Psoas muscle (tissue), 8 donors: ENCODE results near the gene LRP1B. TPM values are rescaled to one million over a fixed set of nuclear protein-coding genes. Genes with fewer than 3 reads are reported as not detected.

Source experiments
- ATAC-seq, 4 donors: fragments of 200-7000 bp; cut with Tn5 transposase; one replicate each; pipeline ENCODE4 v1.9.1; 2020; ENCODE audit warnings: moderate library complexity in 3 of 4, mild to moderate bottlenecking in 2 of 4
- DNase-seq, 2 donors: peaks; one replicate each; pipeline ENCODE4 v3.0.0-alpha.2; 2020
- H3K27ac ChIP-seq: fragments of 200-600 bp; one replicate; pipeline ENCODE4 v1.8.0; 2022
- H3K27me3 ChIP-seq, 3 donors: fragments of 200-600 bp in 1 of 3; one replicate each; pipeline versions ENCODE4 v1.6.1 to v1.8.0; 2013 to 2022; ENCODE audit warnings: low read length in 2 of 3, mild to moderate bottlenecking in 2 of 3, moderate library complexity in 1 of 3; ENCODE audit not compliant: insufficient read depth in 3 of 3
- H3K36me3 ChIP-seq, 2 donors: fragments of 200-600 bp in 1 of 2; one replicate each; pipeline versions ENCODE4 v1.6.1 to v1.8.0; 2013 to 2022; ENCODE audit warnings: low read depth in 1 of 2, mild to moderate bottlenecking in 1 of 2, moderate library complexity in 1 of 2; ENCODE audit not compliant: insufficient read depth in 1 of 2
- H3K4me1 ChIP-seq: fragments of 200-600 bp; one replicate; pipeline ENCODE4 v1.8.0; 2022
- H3K4me3 ChIP-seq: fragments of 200-600 bp; one replicate; pipeline ENCODE4 v1.8.0; 2022; ENCODE audit warnings: mild to moderate bottlenecking
- H3K9me3 ChIP-seq: fragments of 200-600 bp; one replicate; pipeline ENCODE4 v1.8.0; 2022
- CTCF ChIP-seq: fragments of 200-600 bp; IDR thresholded peaks from one replicate; pipeline ENCODE4 v1.8.0; 2022; ENCODE audit warnings: antibody characterized with exemption
- WGBS, 3 donors: extraction: QIAGEN DNeasy Blood & Tissue Kit; methylation state at CpG; one replicate each; pipeline versions ENCODE4 v1.1.6 to v1.1.7; 2013; 5-methylcytosine and 5-hydroxymethylcytosine counted together
- intact Hi-C, 2 donors: fragments of 100-400 bp; cut with DNase I; formaldehyde crosslinking; loops; one replicate each; pipeline versions ENCODE4 v1.11.0 to v1.14.2; 2022
- polyA plus RNA-seq, 3 donors: library from polyadenylated mRNA; stranded (reverse); fragments of 200-250 nt; gene quantifications; one replicate each; pipeline ENCODE4 v1.2.3, GENCODE V29; 2013
- total RNA-seq, 4 donors: library from RNA; stranded (reverse); fragmentation: NEBNext Ultra II Directional in 2 of 4; extraction: Animal tissue kit (Norgen Biotek cat#: 25700) in 2 of 4; gene quantifications; one replicate each; pipeline versions ENCODE4 v1.2.1 to v1.2.4, GENCODE V29; 2021 to 2023
- donor health status: healthy with polysubstance abuse.
- donor health status: DM: no; HTN: no; CAD: no; lungs with moderate emphysema.
- donor health status: Bipolar disorder and iron deficiency.
- donor health status: healthy.
- donor health status: DM: yes; HTN: yes; CAD: no.
- donor health status: DM: no; HTN: no; CAD: no.
- donor health status: DM: no; HTN: no; CAD: no.
- donor health status: DM: yes; HTN: yes; CAD: no.

Gene LRP1B
- total and polyA plus RNA-seq, 7 donors = 0.33 to 3.3 (median 0.95) TPM

- no peaks in the 10 kb centered on the region for H3K27me3 ChIP-seq
- H3K4me1 ChIP-seq = no peaks in the 10 kb centered on the region
- DNase-seq (no peak), ATAC-seq (no peak)
- no peaks in the 10 kb centered on the region for H3K9me3 ChIP-seq
- no peaks in the 10 kb centered on the region for H3K36me3 ChIP-seq
- 34 to 44% (median 41%) methylated on average over 3 of the region's 3 CpGs for WGBS, 3 donors
- no peak for TF ChIP-seq CTCF
- intact Hi-C loops = no loop called here
- H3K4me3 ChIP-seq = no peak overlapping the region
- no peak overlapping the region for H3K27ac ChIP-seq
These were observed 93.1 kb downstream of the LRP1B start for GRCh38 chr2:142037744-142038143.

- Histone ChIP-seq H3K36me3 (no peaks in the 10 kb centered on the region), H3K4me1 (no peaks in the 10 kb centered on the region), H3K27ac (no peak overlapping the region), H3K27me3 (no peaks in the 10 kb centered on the region), H3K9me3 (no peaks in the 10 kb centered on the region), H3K4me3 (no peak overlapping the region)
- no peak for DNase-seq
- no peak for ATAC-seq
- no peak for TF ChIP-seq CTCF
- WGBS, 3 donors = 32 to 35% (median 32%) methylated on average over 3 of the region's 3 CpGs
- intact Hi-C loops = no loop called here
These were observed 93.8 kb downstream of the LRP1B start for GRCh38 chr2:142037066-142037465.

- 56 to 69% (median 57%) methylated on average over 1 of the region's 1 CpG for WGBS, 3 donors
- Histone ChIP-seq H3K27ac (no peak overlapping the region), H3K4me3 (no peak overlapping the region), H3K4me1 (no peaks in the 10 kb centered on the region), H3K36me3 (no peaks in the 10 kb centered on the region), H3K27me3 (no peaks in the 10 kb centered on the region), H3K9me3 (no peaks in the 10 kb centered on the region)
- DNase-seq (no peak), ATAC-seq (no peak)
- TF ChIP-seq CTCF = no peak
- intact Hi-C loops = no loop called here
These were observed 97.4 kb downstream of the LRP1B start for GRCh38 chr2:142033393-142033792.

- WGBS, 3 donors = 76 to 78% (median 77%) methylated on average over 3 of the region's 3 CpGs
- H3K9me3 ChIP-seq = no peaks in the 10 kb centered on the region
- H3K4me3 ChIP-seq = no peak overlapping the region
- no peak for DNase-seq
- H3K4me1 ChIP-seq = no peaks in the 10 kb centered on the region
- H3K36me3 ChIP-seq = no peaks in the 10 kb centered on the region
- H3K27me3 ChIP-seq = no peaks in the 10 kb centered on the region
- TF ChIP-seq CTCF = no peak
- ATAC-seq = no peak
- H3K27ac ChIP-seq = no peak overlapping the region
- intact Hi-C loops = no loop called here
These were observed 99.2 kb downstream of the LRP1B start for GRCh38 chr2:142031656-142032055.

- no peak for ATAC-seq
These were observed 100.1 kb downstream of the LRP1B start for GRCh38 chr2:142030735-142031134.

More at GRCh38 chr2:142030735-142031134, 100.1 kb downstream of the LRP1B start:
- TF ChIP-seq CTCF = no peak
- no peak for DNase-seq
- 46 to 61% (median 56%) methylated on average over 2 of the region's 2 CpGs for WGBS, 3 donors
- no peaks in the 10 kb centered on the region for H3K9me3 ChIP-seq
- no peak overlapping the region for H3K4me3 ChIP-seq
- no peaks in the 10 kb centered on the region for H3K27me3 ChIP-seq
- H3K4me1 ChIP-seq = no peaks in the 10 kb centered on the region
- H3K27ac ChIP-seq = no peak overlapping the region
- H3K36me3 ChIP-seq = no peaks in the 10 kb centered on the region
- intact Hi-C loops = no loop called here
